ENCODE measurements around the gene COL9A3.

The COL9A3 gene

GRCh38 chr20:62823688-62824475 lies 7.0 kb downstream of the COL9A3 start:
- no peak for DNase-seq (ENCODE audit: low spot score)

GRCh38 chr20:62824476-62825332 lies 7.9 kb downstream of the COL9A3 start:
- DNase-seq (ENCODE audit: low spot score) = peak; percentile 51

GRCh38 chr20:62825333-62825985 lies 8.6 kb downstream of the COL9A3 start:
- no peak for DNase-seq (ENCODE audit: low spot score)

- no peak for DNase-seq (ENCODE audit: low spot score)
Measured at GRCh38 chr20:62825986-62826645, 9.3 kb downstream of the COL9A3 start.

- DNase-seq (ENCODE audit: low spot score) = no peak
Measured at GRCh38 chr20:62826646-62827310, 9.9 kb downstream of the COL9A3 start.

- DNase-seq (ENCODE audit: low spot score) = no peak
Measured at GRCh38 chr20:62827311-62828038, 10.6 kb downstream of the COL9A3 start.

- DNase-seq (ENCODE audit: low spot score) = no peak
Measured at GRCh38 chr20:62828051-62828450, 11.2 kb downstream of the COL9A3 start.

GRCh38 chr20:62828511-62829230 lies 11.8 kb downstream of the COL9A3 start:
- no peak for DNase-seq (ENCODE audit: low spot score)

GRCh38 chr20:62829231-62830230 lies 12.7 kb downstream of the COL9A3 start:
- no peak for DNase-seq (ENCODE audit: low spot score)

GRCh38 chr20:62830251-62830650 lies 13.4 kb downstream of the COL9A3 start:
- DNase-seq (ENCODE audit: low spot score) = no peak

GRCh38 chr20:62830821-62831220 lies 14.0 kb downstream of the COL9A3 start:
- DNase-seq (ENCODE audit: low spot score) = no peak

- DNase-seq (ENCODE audit: low spot score) = no peak
Measured at GRCh38 chr20:62831361-62831788, 14.5 kb downstream of the COL9A3 start.

- peak; percentile 7 for DNase-seq (ENCODE audit: low spot score)
Measured at GRCh38 chr20:62831854-62832211, 15.0 kb downstream of the COL9A3 start.

- DNase-seq (ENCODE audit: low spot score) = peak; percentile 12
Measured at GRCh38 chr20:62832212-62832922, 15.5 kb downstream of the COL9A3 start.

GRCh38 chr20:62832951-62833391 lies 16.1 kb downstream of the COL9A3 start:
- no peak for DNase-seq (ENCODE audit: low spot score)

- no peak for DNase-seq (ENCODE audit: low spot score)
Measured at GRCh38 chr20:62834967-62835730, 18.3 kb downstream of the COL9A3 start.

All from GM03348 (cell line).